HG02610 (cell line): ENCODE results near the gene TIMP4.

ENCODE experiments used
- ATAC-seq: cut with Tn5 transposase; IDR thresholded peaks from one replicate; pipeline ENCODE4 v1.9.1; 2021; ENCODE audit warnings: mild to moderate bottlenecking, moderate library complexity; ENCODE audit not compliant: unreplicated experiment

Gene TIMP4

GRCh38 chr3:12107071-12107713 is 51.5 kb downstream of the TIMP4 start:
- ATAC-seq, result no peak
